HepG2 (cell line): ENCODE results near the gene ELAVL3. TPM values are rescaled to one million over a fixed set of nuclear protein-coding genes. Genes with fewer than 3 reads are reported as not detected.
A peak's percentile ranks its signal among the peaks of the same experiment; 100 is the strongest.

Experiments used
- AGO1 ChIP-seq: fragments of 200-400 bp; formaldehyde crosslinking; IDR thresholded peaks from 2 replicates; pipeline ENCODE4 v1.6.1; 2017; ENCODE audit warnings: mild to moderate bottlenecking, low read depth, low read length, moderate library complexity; ENCODE audit not compliant: poor library complexity, severe bottlenecking
- ATM ChIP-seq: fragments of 450-650 bp; IDR thresholded peaks from 2 replicates; pipeline ENCODE4 v1.7.1; 2017; ENCODE audit warnings: mild to moderate bottlenecking, borderline replicate concordance
- EP300 ChIP-seq, 3 experiments: sonication (generic) in 1 of 3; formaldehyde crosslinking in 1 of 3; IDR thresholded peaks; 2 replicates each; pipeline versions ENCODE4 v1.5.1 to v1.6.1; 2011 to 2020; ENCODE audit warnings: low read depth in 2 of 3, low read length in 2 of 3, borderline replicate concordance in 1 of 3, improper control_type of control experiment in 1 of 3, mild to moderate bottlenecking in 1 of 3, missing genetic modification reagents in 1 of 3, moderate library complexity in 1 of 3
- GABPB1 ChIP-seq: IDR thresholded peaks from 2 replicates; pipeline ENCODE4 v1.6.1; 2016; ENCODE audit warnings: mild to moderate bottlenecking, missing genetic modification reagents, moderate library complexity, missing compliant biosample characterization
- KAT7 ChIP-seq: IDR thresholded peaks from 2 replicates; pipeline ENCODE4 v1.6.1; 2018; ENCODE audit warnings: borderline replicate concordance, missing compliant biosample characterization
- MYNN ChIP-seq: sonication (generic); formaldehyde crosslinking; IDR thresholded peaks from 2 replicates; pipeline ENCODE4 v1.4.0; 2020; ENCODE audit warnings: mild to moderate bottlenecking, low read depth, missing genetic modification reagents
- NCOA1 ChIP-seq: sonication (generic); formaldehyde crosslinking; IDR thresholded peaks from 2 replicates; pipeline ENCODE4 v1.9.0; 2021; ENCODE audit warnings: missing genetic modification reagents
- NFRKB ChIP-seq: fragments of 450-650 bp; IDR thresholded peaks from 2 replicates; pipeline ENCODE4 v1.6.1; 2017
- RXRA ChIP-seq: sonication (generic); formaldehyde crosslinking; IDR thresholded peaks from 2 replicates; pipeline ENCODE4 v1.5.1; 2020; ENCODE audit warnings: missing genetic modification reagents
- SCMH1 ChIP-seq: sonication (generic); formaldehyde crosslinking; IDR thresholded peaks from 2 replicates; pipeline ENCODE4 v1.9.0; 2021; ENCODE audit warnings: missing genetic modification reagents, mild to moderate bottlenecking, borderline replicate concordance
- SKI ChIP-seq: fragments of 450-650 bp; IDR thresholded peaks from one replicate; pipeline ENCODE4 v1.6.1; 2018; ENCODE audit warnings: mild to moderate bottlenecking; ENCODE audit not compliant: partially characterized antibody
- SP4 ChIP-seq: sonication (generic); formaldehyde crosslinking; IDR thresholded peaks from 2 replicates; pipeline ENCODE4 v1.8.1; 2023; ENCODE audit warnings: mild to moderate bottlenecking, missing genetic modification reagents
- XRCC5 ChIP-seq: fragments of 200-400 bp; formaldehyde crosslinking; optimal IDR thresholded peaks from 2 replicates; pipeline ENCODE3; 2017; ENCODE audit warnings: mild to moderate bottlenecking, low read length
- ZNF10 ChIP-seq: sonication (generic); formaldehyde crosslinking; IDR thresholded peaks from 2 replicates; pipeline ENCODE4 v1.4.0; 2020; ENCODE audit warnings: mild to moderate bottlenecking, low read depth, missing genetic modification reagents, borderline replicate concordance
- ZNF460 ChIP-seq: sonication (generic); formaldehyde crosslinking; IDR thresholded peaks from 2 replicates; pipeline ENCODE4 v1.5.1; 2020; ENCODE audit warnings: missing genetic modification reagents, mild to moderate bottlenecking, borderline replicate concordance
- polyA plus RNA-seq, 8 experiments: library from polyadenylated mRNA; depleted of rRNA in 3 of 8; stranded (reverse) in 7 of 8; unstranded in 1 of 8; fragments of >200 nt; fragmentation: Illumina TruSeq in 4 of 8; extraction: Trizol in 4 of 8; gene quantifications; 2 replicates each; pipeline versions ENCODE4 v1.2.1 to v1.2.3, GENCODE V29; 2011 to 2016; ENCODE audit warnings: low read depth in 4 of 8, missing spikeins in 1 of 8, mixed read lengths in 1 of 8; ENCODE audit not compliant: insufficient read depth in 1 of 8
- total RNA-seq, 5 experiments: library from RNA; depleted of rRNA; stranded (reverse); fragments of >200 nt; fragmentation: Illumina TruSeq; extraction: Trizol; gene quantifications; 2 replicates each; pipeline ENCODE4 v1.2.3, GENCODE V29; 2016; ENCODE audit warnings: low read depth in 1 of 5
- TF ChIP-seq, protein P1 (sequence below): sonication (generic); formaldehyde crosslinking; IDR thresholded peaks from 2 replicates; pipeline ENCODE4 v1.5.0; 2020; ENCODE audit warnings: missing genetic modification reagents, mild to moderate bottlenecking, borderline replicate concordance
- TF ChIP-seq, protein P2 (sequence below): sonication (generic); formaldehyde crosslinking; IDR thresholded peaks from 2 replicates; pipeline ENCODE4 v1.4.0; 2020; ENCODE audit warnings: mild to moderate bottlenecking, missing genetic modification reagents
- TF ChIP-seq, protein P3 (sequence below): sonication (generic); formaldehyde crosslinking; IDR thresholded peaks from 2 replicates; pipeline ENCODE4 v1.5.0; 2020; ENCODE audit warnings: missing genetic modification reagents, mild to moderate bottlenecking, borderline replicate concordance
- TF ChIP-seq, protein P4 (sequence below): IDR thresholded peaks from 2 replicates; pipeline ENCODE4 v1.6.1; 2016; ENCODE audit warnings: mild to moderate bottlenecking, missing biosample characterization, missing genetic modification reagents
- TF ChIP-seq, protein P5 (sequence below): sonication (generic); formaldehyde crosslinking; IDR thresholded peaks from 2 replicates; pipeline ENCODE4 v1.5.0; 2020; ENCODE audit warnings: missing genetic modification reagents
- TF ChIP-seq, protein P6 (sequence below): sonication (generic); formaldehyde crosslinking; IDR thresholded peaks from 2 replicates; pipeline ENCODE4 v1.4.0; 2020; ENCODE audit warnings: missing genetic modification reagents; ENCODE audit errors: not compliant biosample characterization
- TF ChIP-seq, protein P7 (sequence below): sonication (generic); formaldehyde crosslinking; IDR thresholded peaks from 2 replicates; pipeline ENCODE4 v1.8.1; 2023; ENCODE audit warnings: mild to moderate bottlenecking, missing genetic modification reagents, borderline replicate concordance

Gene ELAVL3
- total and polyA plus RNA-seq, 2 of the 13 experiments (the other 11 are each of a cell fraction or from before 2014, with no cell fraction given): 0.03 TPM; not detected in 1

DNA sequence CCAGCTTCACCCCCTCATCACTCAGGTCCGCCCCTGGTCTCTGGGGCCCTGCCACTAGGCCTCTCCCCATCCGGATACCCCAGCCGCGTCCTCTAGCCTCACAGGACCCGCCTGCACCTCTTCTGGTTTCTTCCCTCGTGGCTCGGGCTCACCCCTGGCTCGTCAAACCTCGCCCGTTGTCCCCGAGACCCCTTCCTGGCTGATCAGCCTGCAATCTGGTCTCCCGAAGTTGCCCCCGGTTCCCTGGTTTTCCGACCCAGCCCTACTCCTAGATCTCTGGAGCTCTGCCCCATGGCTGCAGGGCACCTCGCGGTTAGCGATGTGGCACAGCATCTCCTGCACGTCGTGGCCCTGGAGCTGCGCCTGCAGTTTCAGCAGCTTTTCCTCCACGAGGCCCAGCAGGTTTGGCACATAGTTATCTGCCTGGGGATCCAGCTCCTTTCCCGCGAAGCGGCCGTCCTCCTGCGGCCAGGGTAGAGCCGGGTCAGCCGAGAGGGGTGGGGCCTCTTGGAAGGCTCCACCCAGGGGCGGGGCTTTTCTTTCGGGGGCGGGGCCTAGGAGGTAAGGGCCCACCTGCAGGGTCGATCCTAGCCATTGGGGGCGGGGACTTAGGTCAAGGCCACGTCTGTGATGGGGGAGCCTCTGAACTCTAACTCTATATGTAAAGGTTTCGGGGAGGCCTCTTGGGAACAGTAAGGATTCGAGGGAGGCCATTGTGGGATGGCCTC, 59.3 kb downstream of the ELAVL3 start (continued):
- TF ChIP-seq, protein P1, sequence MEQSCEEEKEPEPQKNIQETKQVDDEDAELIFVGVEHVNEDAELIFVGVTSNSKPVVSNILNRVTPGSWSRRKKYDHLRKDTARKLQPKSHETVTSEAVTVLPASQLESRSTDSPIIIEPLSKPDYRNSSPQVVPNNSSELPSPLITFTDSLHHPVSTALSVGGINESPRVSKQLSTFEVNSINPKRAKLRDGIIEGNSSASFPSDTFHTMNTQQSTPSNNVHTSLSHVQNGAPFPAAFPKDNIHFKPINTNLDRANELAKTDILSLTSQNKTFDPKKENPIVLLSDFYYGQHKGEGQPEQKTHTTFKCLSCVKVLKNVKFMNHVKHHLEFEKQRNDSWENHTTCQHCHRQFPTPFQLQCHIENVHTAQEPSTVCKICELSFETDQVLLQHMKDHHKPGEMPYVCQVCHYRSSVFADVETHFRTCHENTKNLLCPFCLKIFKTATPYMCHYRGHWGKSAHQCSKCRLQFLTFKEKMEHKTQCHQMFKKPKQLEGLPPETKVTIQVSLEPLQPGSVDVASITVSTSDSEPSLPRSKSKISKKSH (CRISPR knock-in tag): no peak
- TF ChIP-seq, protein P2, sequence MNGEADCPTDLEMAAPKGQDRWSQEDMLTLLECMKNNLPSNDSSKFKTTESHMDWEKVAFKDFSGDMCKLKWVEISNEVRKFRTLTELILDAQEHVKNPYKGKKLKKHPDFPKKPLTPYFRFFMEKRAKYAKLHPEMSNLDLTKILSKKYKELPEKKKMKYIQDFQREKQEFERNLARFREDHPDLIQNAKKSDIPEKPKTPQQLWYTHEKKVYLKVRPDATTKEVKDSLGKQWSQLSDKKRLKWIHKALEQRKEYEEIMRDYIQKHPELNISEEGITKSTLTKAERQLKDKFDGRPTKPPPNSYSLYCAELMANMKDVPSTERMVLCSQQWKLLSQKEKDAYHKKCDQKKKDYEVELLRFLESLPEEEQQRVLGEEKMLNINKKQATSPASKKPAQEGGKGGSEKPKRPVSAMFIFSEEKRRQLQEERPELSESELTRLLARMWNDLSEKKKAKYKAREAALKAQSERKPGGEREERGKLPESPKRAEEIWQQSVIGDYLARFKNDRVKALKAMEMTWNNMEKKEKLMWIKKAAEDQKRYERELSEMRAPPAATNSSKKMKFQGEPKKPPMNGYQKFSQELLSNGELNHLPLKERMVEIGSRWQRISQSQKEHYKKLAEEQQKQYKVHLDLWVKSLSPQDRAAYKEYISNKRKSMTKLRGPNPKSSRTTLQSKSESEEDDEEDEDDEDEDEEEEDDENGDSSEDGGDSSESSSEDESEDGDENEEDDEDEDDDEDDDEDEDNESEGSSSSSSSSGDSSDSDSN: no peak
- TF ChIP-seq RXRA (CRISPR knock-in tag): peak; percentile 14; the same call in 1 of the 2 replicates
- TF ChIP-seq, protein P3, sequence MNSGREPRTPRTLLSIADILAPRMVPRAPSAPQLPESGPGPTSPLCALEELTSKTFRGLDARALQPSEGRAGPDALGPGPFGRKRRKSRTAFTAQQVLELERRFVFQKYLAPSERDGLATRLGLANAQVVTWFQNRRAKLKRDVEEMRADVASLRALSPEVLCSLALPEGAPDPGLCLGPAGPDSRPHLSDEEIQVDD: no peak
- no peak for TF ChIP-seq MYNN (CRISPR knock-in tag)
- no peak for TF ChIP-seq ZNF10 (CRISPR knock-in tag)
- TF ChIP-seq SP4: 0 out of 2 replicates have a peak, but pooled peaks have one; percentile 17
- TF ChIP-seq, protein P4, sequence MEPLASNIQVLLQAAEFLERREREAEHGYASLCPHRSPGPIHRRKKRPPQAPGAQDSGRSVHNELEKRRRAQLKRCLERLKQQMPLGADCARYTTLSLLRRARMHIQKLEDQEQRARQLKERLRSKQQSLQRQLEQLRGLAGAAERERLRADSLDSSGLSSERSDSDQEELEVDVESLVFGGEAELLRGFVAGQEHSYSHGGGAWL (CRISPR knock-in tag): no peak
- TF ChIP-seq KAT7: no peak
- TF ChIP-seq, protein P5, sequence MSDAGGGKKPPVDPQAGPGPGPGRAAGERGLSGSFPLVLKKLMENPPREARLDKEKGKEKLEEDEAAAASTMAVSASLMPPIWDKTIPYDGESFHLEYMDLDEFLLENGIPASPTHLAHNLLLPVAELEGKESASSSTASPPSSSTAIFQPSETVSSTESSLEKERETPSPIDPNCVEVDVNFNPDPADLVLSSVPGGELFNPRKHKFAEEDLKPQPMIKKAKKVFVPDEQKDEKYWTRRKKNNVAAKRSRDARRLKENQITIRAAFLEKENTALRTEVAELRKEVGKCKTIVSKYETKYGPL: no peak
- TF ChIP-seq AGO1: no peak
- no peak for TF ChIP-seq SCMH1 (CRISPR knock-in tag)
- TF ChIP-seq GABPB1 (CRISPR knock-in tag): peak; percentile 26; the same call in 1 of the 2 replicates
- TF ChIP-seq, protein P6, sequence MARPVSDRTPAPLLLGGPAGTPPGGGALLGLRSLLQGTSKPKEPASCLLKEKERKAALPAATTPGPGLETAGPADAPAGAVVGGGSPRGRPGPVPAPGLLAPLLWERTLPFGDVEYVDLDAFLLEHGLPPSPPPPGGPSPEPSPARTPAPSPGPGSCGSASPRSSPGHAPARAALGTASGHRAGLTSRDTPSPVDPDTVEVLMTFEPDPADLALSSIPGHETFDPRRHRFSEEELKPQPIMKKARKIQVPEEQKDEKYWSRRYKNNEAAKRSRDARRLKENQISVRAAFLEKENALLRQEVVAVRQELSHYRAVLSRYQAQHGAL: no peak
- TF ChIP-seq NFRKB: no peak
- TF ChIP-seq, protein P7, sequence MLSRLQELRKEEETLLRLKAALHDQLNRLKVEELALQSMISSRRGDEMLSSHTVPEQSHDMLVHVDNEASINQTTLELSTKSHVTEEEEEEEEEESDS (CRISPR knock-in tag): no peak
- TF ChIP-seq ATM: no peak
- peak; percentile 14 for TF ChIP-seq XRCC5
- TF ChIP-seq EP300 (IDR thresholded peaks at IDR 0.05; ENCODE audit: low read depth in 2 of 2, low read length in 2 of 2): no peak
- no peak for TF ChIP-seq EP300 (CRISPR knock-in tag; IDR thresholded peaks at IDR 0.05; ENCODE audit: borderline replicate concordance)
- no peak for TF ChIP-seq NCOA1 (CRISPR knock-in tag)
- TF ChIP-seq SKI: no peak
- no peak for TF ChIP-seq ZNF460 (CRISPR knock-in tag)
